Esophagus mucosa (tissue), 1 donor: ENCODE data around the gene SLC12A7. TPM values are rescaled to one million over a fixed set of nuclear protein-coding genes. Genes with fewer than 3 reads are reported as not detected.
A peak's percentile ranks its signal among the peaks of the same experiment; 100 is the strongest.
"Not testable (repeated sequence)": the region's sequence is repeated elsewhere in the genome, so short reads cannot be mapped to it uniquely, and the experiment has no call there.

Source experiments
- ATAC-seq: fragments of 200-7000 bp; cut with Tn5 transposase; one replicate; pipeline ENCODE4 v1.9.1; 2020
- total RNA-seq: library from RNA; stranded (reverse); gene quantifications from one replicate; pipeline ENCODE4 v1.2.4, GENCODE V29; 2023
- donor health status: DM: yes; HTN: yes; CAD: no.

Gene SLC12A7
- total RNA-seq, 1 donor from 2014 or later, result 3.0 TPM

DNA sequence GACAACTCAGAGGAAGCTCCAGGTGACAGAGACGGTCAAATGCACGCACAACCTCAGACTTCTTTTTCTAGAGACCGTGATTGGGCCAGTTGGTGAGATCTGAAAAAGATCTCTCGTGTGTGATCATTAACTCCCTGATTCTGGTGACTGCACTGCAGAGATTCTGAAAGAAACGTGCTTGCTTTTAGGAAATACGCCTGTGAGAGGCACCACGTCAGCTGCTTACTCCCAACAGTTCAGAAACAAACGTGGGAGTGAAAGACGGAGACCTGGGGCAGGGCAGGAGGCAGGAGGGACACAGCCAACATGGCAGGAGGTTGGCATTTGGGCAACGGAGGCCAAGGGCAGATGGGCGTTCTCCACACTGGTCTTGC, 15.9 kb downstream of the SLC12A7 start:
- no peak for ATAC-seq

DNA sequence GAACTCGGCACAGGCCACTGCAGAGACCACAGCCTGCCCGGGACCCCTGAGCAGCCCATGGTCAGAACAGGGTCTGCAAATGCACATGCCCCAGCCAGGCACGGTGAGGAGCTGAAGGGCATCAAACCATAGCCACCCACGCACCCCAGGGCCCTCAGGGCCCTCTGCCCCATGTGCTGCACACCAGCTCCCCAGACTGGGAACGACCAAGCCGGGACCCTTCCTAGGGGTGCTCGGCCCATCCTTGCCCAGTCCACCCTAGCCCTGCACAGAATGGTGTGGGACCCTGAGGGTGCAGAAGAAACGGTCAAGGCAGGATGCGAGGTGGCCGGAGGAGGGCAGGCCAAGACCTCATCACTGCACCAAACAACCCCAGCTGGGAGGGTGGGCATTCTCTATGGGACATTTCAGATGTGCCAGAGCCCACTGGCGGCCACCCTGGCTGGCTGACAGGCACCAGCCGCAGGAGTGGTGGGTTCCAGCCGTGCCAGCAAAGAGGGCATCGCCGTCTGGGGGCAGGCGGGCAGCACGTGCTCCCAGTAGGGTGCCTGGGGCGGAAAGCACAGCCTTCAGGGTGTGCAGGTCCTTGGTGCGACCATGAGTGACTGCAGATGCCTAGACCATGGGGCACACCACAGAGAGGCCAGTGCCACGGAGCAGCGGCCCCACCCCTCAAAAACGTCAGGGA, 16.4 kb downstream of the SLC12A7 start:
- ATAC-seq, result no peak

DNA sequence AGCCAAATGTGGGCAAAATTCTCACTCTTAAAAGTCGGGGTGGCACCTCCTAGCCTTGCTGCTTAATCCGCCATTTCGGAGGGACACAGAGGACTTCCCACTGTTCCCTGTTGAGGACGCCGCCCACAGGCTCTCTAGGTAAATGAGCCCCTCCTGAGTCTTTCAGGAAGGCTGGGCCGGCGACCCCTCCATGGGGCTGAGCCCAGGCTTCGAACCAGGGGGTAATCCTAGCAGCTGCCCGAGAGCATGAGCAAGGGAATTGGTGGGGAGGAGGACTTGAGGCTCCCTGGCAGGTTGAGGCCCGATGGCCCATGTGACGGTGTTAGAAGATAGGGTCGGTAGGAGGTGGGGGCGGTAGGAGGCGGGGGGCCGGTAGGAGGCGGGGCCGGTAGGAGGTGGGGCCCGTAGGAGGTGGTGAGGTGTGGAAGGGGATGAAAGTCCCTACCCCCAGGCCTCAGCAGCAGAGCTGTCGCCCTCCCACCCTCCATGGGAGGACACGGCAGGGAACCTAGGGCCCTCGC, 17.1 kb downstream of the SLC12A7 start:
- ATAC-seq, result no peak

GRCh38 chr5:1093361-1093760, 18.5 kb downstream of the SLC12A7 start:
- peak; percentile 19 for ATAC-seq

DNA sequence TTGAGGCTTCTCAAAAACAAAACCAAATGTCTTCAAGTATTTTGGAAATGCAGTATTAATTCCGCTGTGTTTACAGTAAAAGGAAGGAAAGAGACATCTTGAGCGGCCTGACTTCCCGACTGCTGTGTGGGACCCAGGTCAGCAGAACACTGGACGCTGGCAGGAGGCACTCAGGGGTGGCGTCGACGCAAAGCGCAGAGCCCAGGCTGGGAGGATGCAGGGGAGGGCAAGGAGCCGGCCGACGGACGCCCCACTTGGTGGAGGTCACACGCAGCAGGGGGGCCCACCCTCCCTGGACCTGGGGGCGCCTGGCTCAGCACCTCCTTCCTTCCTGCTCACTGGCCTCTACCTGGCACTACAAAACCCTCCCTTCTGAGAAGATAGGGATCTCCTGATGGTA, 19.7 kb downstream of the SLC12A7 start:
- ATAC-seq, result peak; percentile 28

DNA sequence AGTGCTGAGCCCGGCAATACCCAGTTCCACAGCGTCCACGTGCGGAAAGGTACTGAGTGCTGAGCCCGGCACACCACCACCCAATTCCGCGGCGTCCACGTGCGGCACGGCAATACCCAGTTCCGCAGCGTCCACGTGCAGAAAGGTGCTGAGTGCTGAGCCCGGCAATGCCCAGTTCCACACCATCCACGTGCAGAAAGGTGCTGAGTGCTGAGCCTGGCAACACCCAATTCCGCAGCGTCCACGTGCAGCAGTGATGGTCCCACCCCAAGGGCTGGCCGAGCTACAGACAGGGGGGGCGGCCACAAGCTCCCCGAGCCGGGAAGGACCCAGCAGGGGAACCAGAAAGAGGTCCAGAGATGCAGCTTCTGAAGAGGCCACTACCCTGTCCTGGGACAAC, 20.2 kb downstream of the SLC12A7 start:
- no peak for ATAC-seq

DNA sequence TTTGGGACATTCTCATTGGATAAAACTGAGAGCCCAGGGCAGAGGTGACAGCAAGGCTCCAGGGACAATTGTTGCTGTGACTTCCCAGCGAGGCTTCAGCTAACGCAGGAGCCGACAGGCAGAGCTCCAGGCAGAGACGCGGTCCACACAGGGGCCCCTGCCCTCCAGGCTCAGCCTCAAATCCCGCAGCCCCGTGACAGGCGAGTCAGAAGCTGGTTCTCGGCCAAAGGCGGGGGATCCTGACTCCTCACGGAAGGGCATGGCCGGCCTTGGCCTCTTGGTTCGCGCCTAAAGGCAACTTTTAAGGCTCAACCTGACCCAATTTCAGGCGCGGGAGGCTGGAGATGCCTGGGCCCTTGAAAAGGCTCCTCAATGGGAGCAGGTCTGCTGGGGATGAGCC, 21.3 kb downstream of the SLC12A7 start:
- no peak for ATAC-seq

DNA sequence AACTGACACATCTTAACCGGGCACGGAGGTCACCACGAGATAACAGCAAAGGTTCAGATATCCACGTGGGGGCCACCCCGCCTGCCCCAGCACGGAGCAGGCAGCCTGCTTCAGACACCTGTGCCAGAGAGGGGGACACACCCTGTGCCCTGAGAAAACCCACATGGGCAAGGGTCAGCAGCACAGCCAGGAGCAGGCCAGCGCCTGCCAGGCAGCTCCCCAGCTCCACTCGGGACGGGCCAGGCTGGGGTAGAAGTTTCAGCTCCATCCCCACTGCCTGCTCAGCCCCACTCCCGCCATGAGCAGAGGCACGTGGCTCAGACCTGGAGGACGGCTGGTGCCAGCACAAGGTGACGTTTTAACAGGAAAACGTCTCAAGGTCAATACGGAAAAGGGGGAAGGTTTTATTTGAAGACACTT, 22.2 kb downstream of the SLC12A7 start:
- ATAC-seq, result no peak

DNA sequence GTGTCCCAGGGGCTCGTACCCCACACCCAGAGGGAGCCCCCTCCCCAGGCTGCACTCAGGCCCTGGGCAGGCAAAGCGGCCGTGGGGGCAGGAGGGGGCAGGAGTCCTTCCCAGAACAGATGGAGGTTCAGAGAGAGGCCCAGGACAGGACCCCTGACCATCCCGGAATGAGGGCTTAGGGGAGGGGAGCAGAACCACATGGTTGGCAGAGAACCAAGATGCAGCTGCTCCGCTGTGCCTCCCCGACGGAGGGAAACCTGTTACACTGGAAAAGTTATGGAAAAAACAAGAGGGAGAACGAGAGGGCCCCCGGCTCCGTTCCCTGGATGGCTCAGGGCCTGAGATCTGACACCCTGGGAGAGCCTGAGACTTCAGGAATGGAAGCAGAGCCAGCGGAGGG, 22.7 kb downstream of the SLC12A7 start:
- ATAC-seq, result no peak

GRCh38 chr5:1088726-1089125, 23.1 kb downstream of the SLC12A7 start:
- no peak for ATAC-seq

- no peak for ATAC-seq
These were observed 23.8 kb downstream of the SLC12A7 start for GRCh38 chr5:1088031-1088430.

- ATAC-seq, result no peak
These were observed 24.4 kb downstream of the SLC12A7 start for GRCh38 chr5:1087428-1087827.

DNA sequence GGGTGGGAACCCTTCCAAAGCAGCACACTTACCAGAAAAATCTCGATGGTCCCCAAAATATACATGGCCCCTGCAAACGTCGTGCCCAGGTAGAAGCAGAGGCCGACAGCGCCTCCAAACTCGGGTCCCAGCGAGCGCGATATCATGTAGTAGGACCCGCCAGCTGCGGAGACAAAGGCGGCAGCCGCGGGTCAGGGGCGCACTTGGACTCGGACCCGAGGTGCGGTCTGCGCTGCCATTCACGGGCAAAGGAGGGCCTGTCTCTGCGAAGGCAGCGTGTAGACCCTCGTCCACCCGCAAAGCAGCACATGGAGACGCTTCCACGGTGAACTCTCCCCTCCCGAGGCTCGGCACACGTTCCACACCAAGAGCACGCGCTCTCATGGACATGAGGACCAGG, 25.0 kb downstream of the SLC12A7 start:
- no peak for ATAC-seq

- no peak for ATAC-seq
These were observed 25.7 kb downstream of the SLC12A7 start for GRCh38 chr5:1086137-1086536.

DNA sequence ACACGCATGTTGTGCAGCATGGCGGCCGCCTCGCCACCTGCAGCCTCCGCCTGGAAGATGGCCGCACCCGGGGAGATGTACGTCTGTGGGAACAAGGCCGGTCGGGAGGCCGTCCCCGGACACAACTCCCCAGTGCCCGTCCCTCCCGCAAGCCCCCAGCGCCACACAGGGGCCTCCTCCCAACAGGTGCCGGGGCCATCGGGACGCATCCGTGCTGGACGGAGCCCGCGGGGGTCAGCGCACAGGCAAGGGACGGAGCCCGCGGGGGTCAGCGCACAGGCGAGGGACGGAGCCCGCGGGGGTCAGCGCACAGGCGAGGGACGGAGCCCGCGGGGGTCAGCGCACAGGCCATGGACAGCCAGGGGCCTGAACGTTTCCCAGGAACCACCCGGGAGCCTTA, 26.5 kb downstream of the SLC12A7 start:
- ATAC-seq, result no peak

- no peak for ATAC-seq
These were observed 27.8 kb downstream of the SLC12A7 start for GRCh38 chr5:1083823-1084605.

DNA sequence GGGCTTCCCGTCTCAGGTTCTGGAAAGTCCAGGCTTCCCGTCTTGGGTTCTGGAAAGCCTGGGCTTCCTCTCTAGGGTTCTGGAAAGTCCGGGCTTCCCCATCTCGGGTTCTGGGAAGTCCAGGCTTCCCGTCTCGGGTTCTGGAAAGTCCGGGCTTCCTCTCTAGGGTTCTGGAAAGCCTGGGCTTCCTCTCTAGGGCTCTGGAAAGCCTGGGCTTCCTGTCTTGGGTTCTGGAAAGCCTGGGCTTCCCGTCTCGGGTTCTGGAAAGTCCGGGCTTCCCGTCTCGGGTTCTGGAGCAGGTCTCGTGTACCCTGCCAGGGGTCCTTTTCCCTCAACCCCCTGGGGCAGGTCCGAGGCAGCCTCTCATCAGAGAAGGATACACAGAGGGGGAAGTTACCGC, 28.8 kb downstream of the SLC12A7 start:
- ATAC-seq, result not testable (repeated sequence)

- no peak for ATAC-seq
These were observed 30.3 kb downstream of the SLC12A7 start for GRCh38 chr5:1081519-1081918.

GRCh38 chr5:1080432-1080831, 31.4 kb downstream of the SLC12A7 start:
- no peak for ATAC-seq

DNA sequence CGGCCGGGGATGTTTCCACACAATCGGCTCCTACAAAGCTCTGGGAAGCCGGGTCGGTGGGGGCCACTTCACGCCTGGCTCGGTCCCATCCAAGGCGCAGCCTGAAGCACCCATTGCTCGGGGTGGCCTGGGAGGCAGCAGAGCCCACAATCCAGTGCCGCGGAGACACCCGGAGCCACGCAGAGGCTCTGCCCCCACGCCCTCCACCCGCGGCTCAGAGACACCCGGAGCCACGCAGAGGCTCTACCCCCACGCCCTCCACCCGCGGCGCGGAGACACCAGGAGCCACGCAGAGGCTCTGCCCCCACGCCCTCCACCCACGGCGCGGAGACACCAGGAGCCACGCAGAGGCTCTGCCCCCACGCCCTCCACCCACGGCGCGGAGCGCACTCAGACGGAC, 31.9 kb downstream of the SLC12A7 start:
- ATAC-seq, result no peak

DNA sequence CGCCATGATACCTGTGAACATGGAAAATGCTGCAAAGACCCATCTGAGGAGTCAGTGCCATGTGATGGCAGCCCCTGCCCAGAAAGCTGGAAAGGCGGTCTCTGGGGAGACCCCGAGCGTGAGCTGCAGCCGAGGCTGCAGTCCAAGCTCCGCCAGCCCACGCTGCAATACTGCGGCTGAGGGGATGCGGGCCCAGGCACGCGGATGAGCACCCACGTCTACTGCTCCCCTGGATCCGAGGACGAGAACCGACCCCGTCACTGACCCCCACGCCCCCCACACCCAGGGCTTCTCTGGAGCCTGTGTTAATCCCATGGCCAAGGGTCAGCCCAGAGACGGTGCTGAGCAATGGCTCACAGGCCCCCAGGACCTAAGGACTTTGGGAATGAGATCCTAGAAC, 32.4 kb downstream of the SLC12A7 start:
- no peak for ATAC-seq

DNA sequence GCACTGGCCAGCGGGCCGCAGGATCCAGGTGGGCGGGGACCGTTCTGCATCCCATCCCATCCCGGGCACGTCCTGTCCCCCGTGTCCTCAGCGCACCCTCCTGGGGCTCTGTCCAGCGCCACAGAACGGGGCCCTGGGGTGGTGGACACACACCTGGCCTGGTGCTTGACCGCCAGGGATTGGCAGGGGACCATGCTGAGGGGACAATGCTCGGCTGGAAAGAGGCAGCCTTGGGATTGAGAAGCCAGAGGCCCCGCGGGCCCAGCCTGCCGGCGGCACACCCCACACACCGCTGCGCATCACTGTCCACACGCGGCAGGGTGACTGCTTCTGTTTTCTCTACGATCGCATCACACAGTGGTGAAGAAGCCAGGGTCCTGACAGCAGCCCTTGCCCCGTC, 33.0 kb downstream of the SLC12A7 start:
- no peak for ATAC-seq

DNA sequence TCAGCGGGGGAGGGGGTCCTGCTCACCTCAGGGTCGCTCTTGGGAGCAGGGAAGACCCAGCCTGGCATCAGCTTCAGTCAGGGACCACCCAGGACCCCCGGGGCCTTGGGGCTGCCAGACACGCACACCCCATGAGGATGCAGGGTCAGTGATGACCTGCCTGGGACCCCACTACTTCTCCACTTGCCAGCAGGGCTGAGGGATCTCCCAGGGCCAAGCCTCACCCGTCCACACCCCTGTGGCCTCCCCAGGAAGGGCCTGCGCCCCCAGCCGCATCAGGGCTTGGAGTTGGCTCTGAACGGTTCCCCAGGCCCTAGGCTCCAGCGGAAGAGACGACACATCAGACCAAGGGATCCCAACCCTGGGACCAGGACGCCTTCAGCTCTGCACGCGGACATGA, 33.7 kb downstream of the SLC12A7 start:
- ATAC-seq, result no peak

- no peak for ATAC-seq
These were observed 34.3 kb downstream of the SLC12A7 start for GRCh38 chr5:1077491-1078020.
